Measurements from ENCODE around the gene RPTOR. TPM values are rescaled to one million over a fixed set of nuclear protein-coding genes. Genes with fewer than 3 reads are reported as not detected.

The RPTOR gene
- total and polyA plus RNA-seq, 2 experiments from 2014 or later, result 13.2 to 37.9 TPM

DNA sequence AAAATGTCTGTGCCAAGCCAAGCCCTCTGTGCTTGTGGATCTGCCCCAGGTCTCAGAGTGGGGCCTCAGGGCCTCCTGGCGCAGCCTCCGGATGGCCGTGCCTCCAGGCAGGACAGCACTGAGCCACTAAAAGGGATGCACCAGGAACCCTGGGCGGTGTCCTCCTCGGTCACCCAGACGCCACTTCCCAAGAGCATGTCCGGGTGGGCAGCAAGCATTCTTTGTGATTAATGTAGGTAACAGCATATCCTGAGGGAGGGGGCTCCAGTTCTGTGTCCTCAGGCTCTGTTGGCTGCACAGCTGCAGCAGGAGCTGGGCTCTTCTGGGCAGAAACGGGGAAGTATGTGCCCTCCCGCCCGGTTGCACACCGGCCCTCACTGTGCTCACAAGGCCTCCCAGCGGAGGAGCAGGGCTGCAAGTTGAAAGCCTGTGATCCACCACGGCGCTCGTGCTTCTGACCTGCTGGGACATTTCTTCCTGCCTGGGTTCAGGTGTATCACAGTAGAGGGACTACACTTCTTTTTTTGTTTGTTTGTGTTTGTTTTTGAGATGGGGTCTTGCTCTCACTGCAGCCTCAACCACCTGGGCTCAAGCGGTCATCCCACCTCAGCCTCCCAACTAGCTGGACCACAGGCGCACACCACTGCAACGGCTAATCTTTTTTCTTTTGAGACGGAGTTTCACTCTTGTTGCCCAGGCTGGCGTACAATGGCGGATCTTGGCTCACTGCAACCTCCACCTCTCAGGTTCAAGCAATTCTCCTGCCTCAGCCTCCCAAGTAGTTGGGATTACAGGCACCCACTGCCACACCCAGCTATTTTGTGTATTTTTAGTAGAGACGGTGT is 409.1 kb downstream of the RPTOR start:
- no peak for DNase-seq (ENCODE audit: low read depth in 1 of 2, low spot score in 1 of 2)
- Histone ChIP-seq H3K27me3 (no peaks in the 10 kb centered on the region), H3K36me3 (peaks cover 3% of the 10 kb centered on the region)

DNA sequence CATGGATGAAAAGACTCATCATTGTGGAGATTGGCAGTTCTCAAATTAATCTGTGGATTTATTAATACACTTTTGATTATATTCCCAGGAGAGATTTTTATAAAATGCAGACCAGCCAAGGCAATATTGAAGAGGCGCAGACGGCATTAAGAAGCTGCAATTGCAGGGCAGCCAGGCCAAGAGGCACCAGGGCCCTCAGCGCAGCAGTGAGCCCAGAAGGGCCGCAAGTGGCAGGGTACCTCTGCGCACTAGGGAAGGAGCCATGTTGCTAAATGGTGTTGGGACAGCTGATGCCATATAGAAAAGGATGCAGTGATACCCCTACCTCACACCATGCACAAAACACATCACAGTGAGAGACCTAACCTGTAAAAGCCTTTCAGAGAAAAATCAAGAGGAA is 410.4 kb downstream of the RPTOR start:
- Histone ChIP-seq H3K9me3 (ENCODE audit: low read depth) (no peaks in the 10 kb centered on the region), H3K27me3 (no peaks in the 10 kb centered on the region), H3K4me3 (no peak overlapping the region), H3K4me1 (ENCODE audit: low read depth) (no peaks in the 10 kb centered on the region), H3K27ac (no peak overlapping the region), H3K36me3 (peaks cover 3% of the 10 kb centered on the region)
- DNase-seq (ENCODE audit: low read depth in 1 of 2, low spot score in 1 of 2), result no peak
- TF ChIP-seq, protein P1, sequence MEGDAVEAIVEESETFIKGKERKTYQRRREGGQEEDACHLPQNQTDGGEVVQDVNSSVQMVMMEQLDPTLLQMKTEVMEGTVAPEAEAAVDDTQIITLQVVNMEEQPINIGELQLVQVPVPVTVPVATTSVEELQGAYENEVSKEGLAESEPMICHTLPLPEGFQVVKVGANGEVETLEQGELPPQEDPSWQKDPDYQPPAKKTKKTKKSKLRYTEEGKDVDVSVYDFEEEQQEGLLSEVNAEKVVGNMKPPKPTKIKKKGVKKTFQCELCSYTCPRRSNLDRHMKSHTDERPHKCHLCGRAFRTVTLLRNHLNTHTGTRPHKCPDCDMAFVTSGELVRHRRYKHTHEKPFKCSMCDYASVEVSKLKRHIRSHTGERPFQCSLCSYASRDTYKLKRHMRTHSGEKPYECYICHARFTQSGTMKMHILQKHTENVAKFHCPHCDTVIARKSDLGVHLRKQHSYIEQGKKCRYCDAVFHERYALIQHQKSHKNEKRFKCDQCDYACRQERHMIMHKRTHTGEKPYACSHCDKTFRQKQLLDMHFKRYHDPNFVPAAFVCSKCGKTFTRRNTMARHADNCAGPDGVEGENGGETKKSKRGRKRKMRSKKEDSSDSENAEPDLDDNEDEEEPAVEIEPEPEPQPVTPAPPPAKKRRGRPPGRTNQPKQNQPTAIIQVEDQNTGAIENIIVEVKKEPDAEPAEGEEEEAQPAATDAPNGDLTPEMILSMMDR (IDR thresholded peaks at IDR 0.05; ENCODE audit: low read depth, low read length), result no peak

More for the DNA sequence above, 409.1 kb downstream of the RPTOR start:
- Histone ChIP-seq H3K27ac (no peak overlapping the region), H3K4me1 (ENCODE audit: low read depth) (no peaks in the 10 kb centered on the region), H3K4me3 (no peak overlapping the region), H3K9me3 (ENCODE audit: low read depth) (no peaks in the 10 kb centered on the region)
- TF ChIP-seq, protein P1 (IDR thresholded peaks at IDR 0.05; ENCODE audit: low read depth, low read length), result no peak

DNA sequence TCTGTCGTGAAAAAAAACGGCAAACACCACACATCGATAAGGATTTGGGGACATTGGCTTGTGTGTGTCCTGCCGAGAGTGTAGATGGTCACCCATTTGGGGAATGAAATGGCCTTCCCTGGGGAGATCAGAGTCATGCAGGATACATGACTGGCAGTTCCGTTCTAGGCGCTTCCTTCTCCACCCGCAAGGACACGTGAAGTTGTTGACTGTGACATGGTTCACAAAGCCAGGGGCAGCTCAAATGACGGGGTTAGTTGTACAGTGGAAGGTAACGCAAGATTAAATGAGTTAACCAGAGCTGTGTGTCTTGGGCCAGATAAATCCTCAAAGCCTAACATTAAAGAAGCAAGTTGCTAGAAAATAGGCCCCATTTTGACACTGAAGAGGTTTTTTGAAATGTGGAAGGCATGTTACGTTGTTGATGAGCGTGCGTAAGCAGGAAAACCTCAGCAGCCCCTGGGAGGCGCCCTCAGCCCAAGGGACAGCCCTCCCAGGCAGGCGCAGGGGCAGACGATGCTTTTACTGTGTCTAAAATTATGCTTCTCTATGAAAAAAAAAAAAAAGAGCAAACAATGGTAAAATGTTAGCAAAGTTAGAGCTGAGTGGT is 411.1 kb downstream of the RPTOR start:
- no peak overlapping the region for H3K4me3 ChIP-seq
- H3K9me3 ChIP-seq (ENCODE audit: low read depth), result no peaks in the 10 kb centered on the region
- no peaks in the 10 kb centered on the region for H3K27me3 ChIP-seq
- TF ChIP-seq, protein P1 (IDR thresholded peaks at IDR 0.05; ENCODE audit: low read depth, low read length), result no peak
- H3K4me1 ChIP-seq (ENCODE audit: low read depth), result no peaks in the 10 kb centered on the region
- peaks cover 3% of the 10 kb centered on the region for H3K36me3 ChIP-seq
- no peak overlapping the region for H3K27ac ChIP-seq
- DNase-seq (ENCODE audit: low read depth in 1 of 2, low spot score in 1 of 2), result no peak

DNA sequence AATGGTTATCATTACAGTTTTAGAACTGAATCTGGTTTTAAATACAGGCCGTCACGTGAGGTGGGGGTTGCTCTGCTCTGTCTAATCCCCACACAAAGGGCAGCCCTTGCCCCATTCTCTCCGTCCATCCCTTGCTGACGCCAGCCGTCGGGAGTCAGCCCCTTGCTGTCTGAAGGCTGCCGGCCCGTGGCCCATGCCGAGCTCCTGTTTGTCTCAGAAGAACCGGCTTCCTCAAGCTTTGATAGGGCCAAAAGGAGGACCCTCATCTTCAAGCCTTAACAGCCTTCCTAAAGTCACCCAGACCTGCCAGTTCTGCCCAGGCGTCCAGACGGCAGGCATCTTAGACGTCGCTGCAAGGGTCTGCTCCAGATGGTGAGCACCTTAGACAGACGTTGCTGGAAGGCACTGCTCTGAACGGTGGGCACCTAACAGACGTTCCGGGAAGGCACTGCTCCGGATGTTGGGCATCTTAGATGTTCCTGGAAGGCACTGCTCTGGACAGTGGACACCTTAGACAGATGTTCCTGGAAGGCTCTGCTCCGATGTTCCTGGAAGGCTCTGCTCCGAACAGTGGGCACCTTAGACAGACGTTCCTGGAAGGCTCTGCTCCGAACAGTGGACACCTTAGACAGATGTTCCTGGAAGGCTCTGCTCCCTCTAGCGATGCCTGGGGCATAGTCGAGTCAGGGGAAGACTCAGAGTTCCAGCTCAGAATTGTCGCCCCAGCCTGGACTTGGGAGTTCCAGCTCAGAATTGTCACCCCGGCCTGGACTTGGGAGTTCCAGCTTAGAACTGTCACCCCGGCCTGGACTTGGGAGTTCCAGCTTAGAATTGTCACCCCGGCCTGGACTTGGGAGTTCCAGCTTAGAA is 411.9 kb downstream of the RPTOR start:
- no peak for DNase-seq (ENCODE audit: low read depth in 1 of 2, low spot score in 1 of 2)
- TF ChIP-seq, protein P1 (IDR thresholded peaks at IDR 0.05; ENCODE audit: low read depth, low read length), result no peak
- H3K4me1 ChIP-seq (ENCODE audit: low read depth), result no peaks in the 10 kb centered on the region
- no peak overlapping the region for H3K4me3 ChIP-seq
- H3K27me3 ChIP-seq, result no peaks in the 10 kb centered on the region
- no peaks in the 10 kb centered on the region for H3K9me3 ChIP-seq (ENCODE audit: low read depth)
- no peak overlapping the region for H3K27ac ChIP-seq
- peaks cover 3% of the 10 kb centered on the region for H3K36me3 ChIP-seq

GRCh38 chr17:80957461-80957941 is 412.9 kb downstream of the RPTOR start:
- DNase-seq (ENCODE audit: low read depth in 1 of 2, low spot score in 1 of 2), result no peak
- Histone ChIP-seq H3K9me3 (ENCODE audit: low read depth) (no peaks in the 10 kb centered on the region), H3K27me3 (no peaks in the 10 kb centered on the region), H3K4me1 (ENCODE audit: low read depth) (no peaks in the 10 kb centered on the region), H3K4me3 (no peak overlapping the region), H3K27ac (no peak overlapping the region), H3K36me3 (no peaks in the 10 kb centered on the region)
- TF ChIP-seq, protein P1 (IDR thresholded peaks at IDR 0.05; ENCODE audit: low read depth, low read length), result no peak

Data from cardiac muscle cell (in vitro differentiated cells and primary cell).